Hepatocyte (in vitro differentiated cells): Measurements from ENCODE around the gene PPARA. TPM values are rescaled to one million over a fixed set of nuclear protein-coding genes. Genes with fewer than 3 reads are reported as not detected.

Experiments used
- DNase-seq: peaks from one replicate; pipeline ENCODE4 v3.0.0-alpha.2; 2016; ENCODE audit warnings: low spot score
- H2AFZ ChIP-seq: fragments of 200-600 bp; sonication (generic); 2 replicates; pipeline ENCODE4 v1.6.0; 2016; ENCODE audit warnings: antibody characterized with exemption, mild to moderate bottlenecking
- H3K27ac ChIP-seq: fragments of 200-600 bp; sonication (generic); 2 replicates; pipeline ENCODE4 v1.5.1; 2016; ENCODE audit warnings: mild to moderate bottlenecking
- H3K27me3 ChIP-seq: fragments of 200-600 bp; sonication (generic); 2 replicates; pipeline ENCODE4 v1.6.1; 2016
- H3K36me3 ChIP-seq: fragments of 200-600 bp; sonication (generic); replicated peaks from 2 replicates; pipeline ENCODE4 v1.5.1; 2016; ENCODE audit warnings: low read depth; ENCODE audit not compliant: insufficient read depth
- H3K4me1 ChIP-seq: fragments of 200-600 bp; sonication (generic); 2 replicates; pipeline ENCODE4 v1.5.1; 2016; ENCODE audit warnings: mild to moderate bottlenecking, moderate library complexity; ENCODE audit not compliant: insufficient read depth
- H3K4me2 ChIP-seq: fragments of 200-600 bp; sonication (generic); 2 replicates; pipeline ENCODE4 v1.6.0; 2016
- H3K4me3 ChIP-seq: fragments of 200-600 bp; sonication (generic); 2 replicates; pipeline ENCODE4 v1.5.1; 2016; ENCODE audit warnings: mild to moderate bottlenecking
- H3K79me2 ChIP-seq: fragments of 200-600 bp; sonication (generic); 2 replicates; pipeline ENCODE4 v1.6.0; 2017; ENCODE audit warnings: mild to moderate bottlenecking
- H3K9me2 ChIP-seq: fragments of 200-600 bp; sonication (generic); replicated peaks from 2 replicates; pipeline ENCODE4 v1.6.0; 2017; ENCODE audit warnings: mild to moderate bottlenecking; ENCODE audit not compliant: insufficient read depth
- H3K9me3 ChIP-seq: fragments of 200-600 bp; sonication (generic); 2 replicates; pipeline ENCODE4 v1.5.1; 2016; ENCODE audit warnings: low read depth, mild to moderate bottlenecking
- H4K20me1 ChIP-seq: fragments of 200-600 bp; sonication (generic); 2 replicates; pipeline ENCODE4 v1.6.0; 2016; ENCODE audit warnings: mild to moderate bottlenecking; ENCODE audit not compliant: insufficient read depth, poor library complexity, severe bottlenecking
- CTCF ChIP-seq: fragments of 200-600 bp; sonication (generic); IDR thresholded peaks from 2 replicates; pipeline ENCODE4 v1.5.1; 2016; ENCODE audit warnings: antibody characterized with exemption, mild to moderate bottlenecking; ENCODE audit not compliant: poor library complexity
- EZH2 ChIP-seq: fragments of 200-600 bp; sonication (generic); IDR thresholded peaks from 2 replicates; pipeline ENCODE4 v1.6.1; 2016; ENCODE audit warnings: antibody characterized with exemption, mild to moderate bottlenecking, borderline replicate concordance
- EZH2phosphoT487 ChIP-seq: fragments of 200-600 bp; sonication (generic); IDR thresholded peaks from one replicate; pipeline ENCODE4 v1.6.1; 2018; ENCODE audit warnings: antibody characterized with exemption, mild to moderate bottlenecking, low read depth, moderate library complexity; ENCODE audit not compliant: unreplicated experiment, severe bottlenecking
- WGBS: methylation state at CpG from one replicate; pipeline ENCODE4 v1.1.6; 2016; ENCODE audit warnings: low lambda C conversion rate; ENCODE audit errors: missing lambda C conversion rate; 5-methylcytosine and 5-hydroxymethylcytosine counted together
- polyA plus RNA-seq: library from polyadenylated mRNA; unstranded; fragments of >200 nt; fragmentation: Nextera tagmentation; extraction: Ambion mirVana; gene quantifications from 2 replicates; pipeline ENCODE4 v1.2.1, GENCODE V29; 2016
- total RNA-seq: library from RNA; depleted of rRNA; stranded (reverse); fragments of >200 nt; gene quantifications from 2 replicates; pipeline ENCODE4 v1.2.3, GENCODE V29; 2014

Gene PPARA
- total and polyA plus RNA-seq, 2 experiments from 2014 or later = 13.7 to 31.0 TPM

- peaks cover 16% of the 10 kb centered on the region for H3K9me3 ChIP-seq
Observed at GRCh38 chr22:46212195-46212594, 61.9 kb downstream of the PPARA start.

GRCh38 chr22:46213052-46213451 is 62.7 kb downstream of the PPARA start:
- Histone ChIP-seq H2AFZ (no peak overlapping the region), H3K27me3 (no peaks in the 10 kb centered on the region), H4K20me1 (no peaks in the 10 kb centered on the region), H3K27ac (no peak overlapping the region), H3K4me3 (no peak overlapping the region), H3K9me2 (no peaks in the 10 kb centered on the region), H3K79me2 (no peaks in the 10 kb centered on the region), H3K9me3 (peaks cover 16% of the 10 kb centered on the region), H3K36me3 (no peaks in the 10 kb centered on the region), H3K4me1 (no peaks in the 10 kb centered on the region), H3K4me2 (no peak overlapping the region)
- WGBS = 96% methylated on average over 4 of the region's 4 CpGs
- TF ChIP-seq EZH2phosphoT487 (no peak), EZH2 (no peak), CTCF (no peak)
- no peak for DNase-seq

More at GRCh38 chr22:46212195-46212594, 61.9 kb downstream of the PPARA start:
- Histone ChIP-seq H3K4me2 (no peak overlapping the region), H3K4me3 (no peak overlapping the region), H3K27ac (no peak overlapping the region), H4K20me1 (no peaks in the 10 kb centered on the region), H3K9me2 (no peaks in the 10 kb centered on the region), H3K79me2 (no peaks in the 10 kb centered on the region), H3K4me1 (no peaks in the 10 kb centered on the region), H3K27me3 (no peaks in the 10 kb centered on the region), H3K36me3 (no peaks in the 10 kb centered on the region), H2AFZ (no peak overlapping the region)
- WGBS = 98% methylated on average over 4 of the region's 4 CpGs
- TF ChIP-seq EZH2phosphoT487 (no peak), CTCF (no peak), EZH2 (no peak)
- no peak for DNase-seq

- no peaks in the 10 kb centered on the region for H3K36me3 ChIP-seq
- no peaks in the 10 kb centered on the region for H3K9me2 ChIP-seq
- H3K9me3 ChIP-seq = peaks cover 10% of the 10 kb centered on the region
- no peaks in the 10 kb centered on the region for H3K79me2 ChIP-seq
- H3K27me3 ChIP-seq = no peaks in the 10 kb centered on the region
- no peak overlapping the region for H3K4me3 ChIP-seq
- no peaks in the 10 kb centered on the region for H4K20me1 ChIP-seq
- H3K4me1 ChIP-seq = no peaks in the 10 kb centered on the region
- TF ChIP-seq EZH2 = no peak
- no peak for TF ChIP-seq CTCF
- TF ChIP-seq EZH2phosphoT487 = no peak
- no peak overlapping the region for H2AFZ ChIP-seq
- 98% methylated on average over 29 of the region's 29 CpGs for WGBS
- no peak overlapping the region for H3K4me2 ChIP-seq
- H3K27ac ChIP-seq = no peak overlapping the region
- DNase-seq = no peak
Observed at GRCh38 chr22:46214149-46214548, 63.8 kb downstream of the PPARA start.

- H3K4me3 ChIP-seq = no peak overlapping the region
- no peaks in the 10 kb centered on the region for H3K79me2 ChIP-seq
- no peaks in the 10 kb centered on the region for H3K36me3 ChIP-seq
- H3K9me2 ChIP-seq = no peaks in the 10 kb centered on the region
- no peaks in the 10 kb centered on the region for H3K27me3 ChIP-seq
- DNase-seq = no peak
- no peak overlapping the region for H3K27ac ChIP-seq
- H3K9me3 ChIP-seq = peaks cover 5% of the 10 kb centered on the region
- H2AFZ ChIP-seq = no peak overlapping the region
- 99% methylated on average over 27 of the region's 28 CpGs for WGBS
- H3K4me1 ChIP-seq = no peaks in the 10 kb centered on the region
- H4K20me1 ChIP-seq = no peaks in the 10 kb centered on the region
- TF ChIP-seq CTCF = no peak
- TF ChIP-seq EZH2 = no peak
- TF ChIP-seq EZH2phosphoT487 = no peak
- no peak overlapping the region for H3K4me2 ChIP-seq
Observed at GRCh38 chr22:46214616-46215015, 64.3 kb downstream of the PPARA start.
